Limb (tissue), 2 donors: ENCODE measurements around the gene DIPK1A.
A peak's percentile ranks its signal among the peaks of the same experiment; 100 is the strongest.

ENCODE experiments used
- DNase-seq, 2 donors: peaks; one replicate each; pipeline ENCODE4 v3.0.0-alpha.2; 2016; ENCODE audit errors: extremely low spot score in 2 of 2

The DIPK1A gene

GRCh38 chr1:92842082-92843045 is 118.9 kb downstream of the DIPK1A start:
- no peak for DNase-seq

GRCh38 chr1:92840600-92840999 is 120.7 kb downstream of the DIPK1A start:
- no peak for DNase-seq

- DNase-seq: no peak
Measured at GRCh38 chr1:92839442-92839841, 121.8 kb downstream of the DIPK1A start.

GRCh38 chr1:92838519-92838918 is 122.7 kb downstream of the DIPK1A start:
- no peak for DNase-seq

GRCh38 chr1:92837062-92837461 is 124.2 kb downstream of the DIPK1A start:
- no peak for DNase-seq

GRCh38 chr1:92834617-92835016 is 126.6 kb downstream of the DIPK1A start:
- no peak for DNase-seq

GRCh38 chr1:92833840-92834239 is 127.4 kb downstream of the DIPK1A start:
- no peak for DNase-seq

GRCh38 chr1:92832537-92833114 is 128.6 kb downstream of the DIPK1A start:
- peak in 1 of 2 donors; percentile 19 for DNase-seq

- DNase-seq: peak; percentile 98
Measured at GRCh38 chr1:92831762-92832536, 129.3 kb downstream of the DIPK1A start, which contains the start of gene RPL5. RPL5 (plus strand) TSS chr1:92832040; CDS start chr1:92832115, 75 bp downstream.

GRCh38 chr1:92831368-92831761 is 129.9 kb downstream of the DIPK1A start:
- no peak for DNase-seq

GRCh38 chr1:92826792-92827191 is 134.5 kb downstream of the DIPK1A start:
- DNase-seq: no peak

- DNase-seq: no peak
Measured at GRCh38 chr1:92822879-92823278, 138.4 kb downstream of the DIPK1A start.

GRCh38 chr1:92820551-92820950 is 140.7 kb downstream of the DIPK1A start:
- DNase-seq: no peak

- no peak for DNase-seq
Measured at GRCh38 chr1:92820024-92820423, 141.2 kb downstream of the DIPK1A start.

- no peak for DNase-seq
Measured at GRCh38 chr1:92817986-92818764, 143.1 kb downstream of the DIPK1A start.

- DNase-seq: no peak
Measured at GRCh38 chr1:92817137-92817697, 144.0 kb downstream of the DIPK1A start.

- no peak for DNase-seq
Measured at GRCh38 chr1:92816732-92817131, 144.5 kb downstream of the DIPK1A start.

- DNase-seq: no peak
Measured at GRCh38 chr1:92808381-92808780, 152.9 kb downstream of the DIPK1A start.

GRCh38 chr1:92805216-92805615 is 156.0 kb downstream of the DIPK1A start:
- no peak for DNase-seq

- DNase-seq: peak in 1 of 2 donors; percentile 26
Measured at GRCh38 chr1:92804721-92805201, 156.5 kb downstream of the DIPK1A start.
